Esophagus muscularis mucosa (tissue), 4 donors: ENCODE measurements around the gene DPY19L3. TPM values are rescaled to one million over a fixed set of nuclear protein-coding genes. Genes with fewer than 3 reads are reported as not detected.
"Not testable (repeated sequence)": the region's sequence is repeated elsewhere in the genome, so short reads cannot be mapped to it uniquely, and the experiment has no call there.

Experiments
- DNase-seq: peaks from one replicate; pipeline ENCODE4 v3.0.0-alpha.2; 2017; ENCODE audit errors: extremely low spot score
- H3K27ac ChIP-seq, 4 donors: fragments of 200-600 bp; sonication (generic); replicated peaks in 1 of 4; 1 replicate in 3 of 4; 2 replicates in 1 of 4; pipeline ENCODE4 v1.5.1; 2016 to 2019; ENCODE audit warnings: mild to moderate bottlenecking in 1 of 4
- H3K27me3 ChIP-seq, 4 donors: fragments of 200-600 bp; sonication (generic); one replicate each; pipeline versions ENCODE4 v1.5.1 to v1.6.0; 2016 to 2019
- H3K36me3 ChIP-seq, 4 donors: fragments of 200-600 bp; sonication (generic); one replicate each; pipeline ENCODE4 v1.5.1; 2016 to 2019
- H3K4me1 ChIP-seq, 4 donors: fragments of 200-600 bp; sonication (generic); one replicate each; pipeline ENCODE4 v1.5.1; 2016 to 2019
- H3K4me3 ChIP-seq, 4 donors: fragments of 200-600 bp; sonication (generic); 1 replicate in 2 of 4; 2 replicates in 2 of 4; pipeline ENCODE4 v1.5.1; 2016 to 2019; ENCODE audit warnings: mild to moderate bottlenecking in 4 of 4, moderate library complexity in 1 of 4
- H3K9me3 ChIP-seq, 4 donors: fragments of 200-600 bp; sonication (generic); 1 replicate in 3 of 4; 2 replicates in 1 of 4; pipeline ENCODE4 v1.5.1; 2016 to 2019
- EP300 ChIP-seq: sonication (generic); formaldehyde crosslinking; IDR thresholded peaks from one replicate; pipeline ENCODE4 v1.6.1; 2017; ENCODE audit warnings: antibody characterized with exemption
- POLR2A ChIP-seq: fragments of 450-650 bp; IDR thresholded peaks from one replicate; pipeline ENCODE4 v1.6.1; 2017; ENCODE audit warnings: antibody characterized with exemption, moderate library complexity, mild to moderate bottlenecking, low read depth
- POLR2AphosphoS5 ChIP-seq, 2 donors: sonication (generic); formaldehyde crosslinking; IDR thresholded peaks; one replicate each; pipeline ENCODE4 v1.6.1; 2017; ENCODE audit warnings: antibody characterized with exemption in 2 of 2
- WGBS: methylation state at CpG from one replicate; pipeline ENCODE4 v1.1.5; 2018; 5-methylcytosine and 5-hydroxymethylcytosine counted together
- intact Hi-C: fragments of 100-400 bp; cut with DNase I; formaldehyde crosslinking; loops from one replicate; pipeline ENCODE4 v1.15.1; 2023
- total RNA-seq, 4 donors: library from RNA; depleted of rRNA; stranded (reverse); fragments of >200 nt; gene quantifications; one replicate each; pipeline versions ENCODE4 v1.1.0 to v1.2.1, GENCODE V29; 2016
- TF ChIP-seq, protein P1 (sequence below), 3 experiments: fragments of 200-600 bp in 2 of 3; fragments of 450-650 bp in 1 of 3; sonication (generic) in 2 of 3; IDR thresholded peaks; one replicate each; pipeline ENCODE4 v1.5.1; 2017 to 2019; ENCODE audit warnings: antibody characterized with exemption in 3 of 3, mild to moderate bottlenecking in 2 of 3, moderate library complexity in 1 of 3

The DPY19L3 gene
- total RNA-seq, 4 donors from 2014 or later: 13.6 to 16.4 (median 14.6) TPM

DNA sequence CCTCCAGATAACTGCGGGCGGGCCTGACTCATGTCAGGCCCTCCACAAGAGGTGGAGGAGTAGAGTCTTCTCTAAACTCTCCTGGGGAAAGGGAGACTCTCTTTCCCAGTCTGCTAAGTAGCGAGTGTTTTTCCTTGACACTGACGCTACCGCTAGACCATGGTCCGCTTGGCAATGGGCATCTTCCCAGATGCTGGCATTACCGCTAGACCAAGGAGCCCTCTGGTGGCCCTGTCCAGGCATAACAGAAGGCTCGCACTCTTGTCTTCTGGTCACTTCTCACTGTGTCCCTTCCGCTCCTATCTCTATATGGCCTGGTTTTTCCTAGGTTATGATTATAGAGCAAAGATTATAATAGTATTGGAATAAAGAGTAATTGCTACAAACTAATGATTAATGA, 28.5 kb upstream of the DPY19L3 start:
- H3K9me3 ChIP-seq, DNase-seq, intact Hi-C loops, H3K27me3 ChIP-seq, H3K4me3 ChIP-seq, H3K27ac ChIP-seq: not testable (repeated sequence)
- Histone ChIP-seq H3K36me3 (peaks cover 0 to 69% (median 39%) of the 10 kb centered on the region in 4 donors), H3K4me1 (peaks cover 18 to 24% (median 19%) of the 10 kb centered on the region in 4 donors)
- TF ChIP-seq, protein P1, sequence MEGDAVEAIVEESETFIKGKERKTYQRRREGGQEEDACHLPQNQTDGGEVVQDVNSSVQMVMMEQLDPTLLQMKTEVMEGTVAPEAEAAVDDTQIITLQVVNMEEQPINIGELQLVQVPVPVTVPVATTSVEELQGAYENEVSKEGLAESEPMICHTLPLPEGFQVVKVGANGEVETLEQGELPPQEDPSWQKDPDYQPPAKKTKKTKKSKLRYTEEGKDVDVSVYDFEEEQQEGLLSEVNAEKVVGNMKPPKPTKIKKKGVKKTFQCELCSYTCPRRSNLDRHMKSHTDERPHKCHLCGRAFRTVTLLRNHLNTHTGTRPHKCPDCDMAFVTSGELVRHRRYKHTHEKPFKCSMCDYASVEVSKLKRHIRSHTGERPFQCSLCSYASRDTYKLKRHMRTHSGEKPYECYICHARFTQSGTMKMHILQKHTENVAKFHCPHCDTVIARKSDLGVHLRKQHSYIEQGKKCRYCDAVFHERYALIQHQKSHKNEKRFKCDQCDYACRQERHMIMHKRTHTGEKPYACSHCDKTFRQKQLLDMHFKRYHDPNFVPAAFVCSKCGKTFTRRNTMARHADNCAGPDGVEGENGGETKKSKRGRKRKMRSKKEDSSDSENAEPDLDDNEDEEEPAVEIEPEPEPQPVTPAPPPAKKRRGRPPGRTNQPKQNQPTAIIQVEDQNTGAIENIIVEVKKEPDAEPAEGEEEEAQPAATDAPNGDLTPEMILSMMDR (IDR thresholded peaks at IDR 0.05): peak; percentile 20 to 40 (median 24)
- WGBS: 91% methylated on average over 9 of the region's 9 CpGs

- H3K36me3 ChIP-seq: peaks cover 5 to 79% (median 53%) of the 10 kb centered on the region in 4 donors
- H3K4me1 ChIP-seq: no peaks in the 10 kb centered on the region
- WGBS: 85% methylated on average over 3 of the region's 3 CpGs
- H3K27ac ChIP-seq: no peak overlapping the region
- H3K9me3 ChIP-seq: no peaks in the 10 kb centered on the region
- H3K27me3 ChIP-seq: no peaks in the 10 kb centered on the region
- intact Hi-C loops: no loop called here
- DNase-seq: no peak
- TF ChIP-seq, protein P1 (IDR thresholded peaks at IDR 0.05): no peak
- TF ChIP-seq POLR2A (no peak), POLR2AphosphoS5 (IDR thresholded peaks at IDR 0.05) (no peak), EP300 (no peak)
- H3K4me3 ChIP-seq: no peak overlapping the region
These were observed 25.3 kb upstream of the DPY19L3 start for GRCh38 chr19:32380269-32380668.

- intact Hi-C loops: no loop called here
- DNase-seq: no peak
- H3K9me3 ChIP-seq: no peaks in the 10 kb centered on the region
- 88% methylated on average over 7 of the region's 7 CpGs for WGBS
- TF ChIP-seq, protein P1 (IDR thresholded peaks at IDR 0.05): no peak
- no peak for TF ChIP-seq POLR2AphosphoS5 (IDR thresholded peaks at IDR 0.05)
- no peak for TF ChIP-seq POLR2A
- TF ChIP-seq EP300: no peak
- H3K27ac ChIP-seq: no peak overlapping the region
- H3K27me3 ChIP-seq: no peaks in the 10 kb centered on the region
- no peaks in the 10 kb centered on the region for H3K4me1 ChIP-seq
- peaks cover 5 to 34% (median 16%) of the 10 kb centered on the region in 4 donors for H3K36me3 ChIP-seq
- H3K4me3 ChIP-seq: no peak overlapping the region
These were observed 17.7 kb upstream of the DPY19L3 start for GRCh38 chr19:32387701-32388392.

- 94% methylated on average over 3 of the region's 3 CpGs for WGBS
- Histone ChIP-seq H3K4me1 (no peaks in the 10 kb centered on the region), H3K4me3 (no peak overlapping the region), H3K36me3 (peaks cover 0 to 28% (median 10%) of the 10 kb centered on the region in 4 donors), H3K9me3 (no peaks in the 10 kb centered on the region), H3K27me3 (no peaks in the 10 kb centered on the region), H3K27ac (no peak overlapping the region)
- peak; percentile 62 for DNase-seq
- intact Hi-C loops: no loop called here
- TF ChIP-seq EP300: no peak
- TF ChIP-seq POLR2AphosphoS5 (IDR thresholded peaks at IDR 0.05): no peak
- no peak for TF ChIP-seq POLR2A
- TF ChIP-seq, protein P1 (IDR thresholded peaks at IDR 0.05): no peak
These were observed 17.1 kb upstream of the DPY19L3 start for GRCh38 chr19:32388393-32388855.
